HepG2 (cell line): ENCODE results near the gene TTC24. TPM values are rescaled to one million over a fixed set of nuclear protein-coding genes. Genes with fewer than 3 reads are reported as not detected.

Source experiments
- ATAC-seq: fragments of 200-7000 bp; cut with Tn5 transposase; 3 replicates; pipeline ENCODE4 v1.9.1; 2020; ENCODE audit warnings: mild to moderate bottlenecking, moderate library complexity
- BruUV-seq: library from RNA; stranded (reverse); fragments of 400-500 nt; replicated peaks from 2 replicates; lab custom pipeline; 2021; lab: Mats Ljungman, UMichigan
- CTCF ChIA-PET: fragments of 300-600 bp; formaldehyde crosslinking; extraction: SDS; loops from one replicate; lab custom pipeline; 2021; ENCODE audit warnings: low total read pairs, inconsistent platforms, low intra/inter-chr PET ratio; lab: Yijun Ruan, JAX
- POLR2A ChIA-PET: fragments of 350-600 bp; sonication (Branson Sonifier 250); formaldehyde crosslinking; loops from one replicate; lab custom pipeline; 2020; ENCODE audit warnings: antibody characterized with exemption, inconsistent platforms; lab: Yijun Ruan, JAX
- DNase-seq: peaks from one replicate; pipeline ENCODE4 v3.0.0-alpha.2; 2015; ENCODE audit warnings: low spot score
- FAIRE-seq: peaks from 3 replicates; lab custom pipeline; 2011; peaks lifted over from hg19 to GRCh38; lab: Jason Lieb, UNC
- H2AFZ ChIP-seq: one replicate; pipeline ENCODE4 v1.6.1; 2011; ENCODE audit warnings: low read length, inconsistent platforms
- H3K27ac ChIP-seq: fragments of 300-600 bp; 3 replicates; pipeline ENCODE4 v1.8.0; 2011; ENCODE audit warnings: mixed run types, mild to moderate bottlenecking, mixed read lengths, low read length, inconsistent platforms; ENCODE audit not compliant: insufficient read depth; ENCODE audit errors: extremely low read length
- H3K27me3 ChIP-seq, 2 experiments: fragments of 200-600 bp in 1 of 2; 2 replicates in 1 of 2; 3 replicates in 1 of 2; pipeline versions ENCODE4 v1.6.0 to v1.8.0; 2011; ENCODE audit warnings: low read length in 2 of 2, mild to moderate bottlenecking in 2 of 2, moderate library complexity in 2 of 2, inconsistent platforms in 1 of 2; ENCODE audit not compliant: insufficient read depth in 2 of 2, control insufficient read depth in 1 of 2
- H3K36me3 ChIP-seq, 2 experiments: fragments of 200-600 bp in 1 of 2; replicated peaks in 1 of 2; 2 replicates in 1 of 2; 3 replicates in 1 of 2; pipeline versions ENCODE4 v1.5.1 to v1.8.0; 2011; ENCODE audit warnings: low read length in 2 of 2, inconsistent platforms in 1 of 2; ENCODE audit not compliant: insufficient read depth in 2 of 2, control insufficient read depth in 1 of 2
- H3K4me1 ChIP-seq: 2 replicates; pipeline ENCODE4 v1.5.1; 2012; ENCODE audit warnings: low read length, inconsistent platforms; ENCODE audit not compliant: insufficient read depth
- H3K4me2 ChIP-seq: 2 replicates; pipeline ENCODE4 v1.6.0; 2011; ENCODE audit warnings: low read depth, low read length, inconsistent platforms
- H3K4me3 ChIP-seq, 3 experiments: fragments of 200-600 bp in 1 of 3; sonication (generic), shearing (Covaris generic) in 1 of 3; replicated peaks in 1 of 3; 2 replicates each; pipeline ENCODE4 v1.5.1; 2011 to 2016; ENCODE audit warnings: low read length in 3 of 3, inconsistent platforms in 2 of 3, low read depth in 2 of 3, mild to moderate bottlenecking in 2 of 3, control low read depth in 1 of 3, mixed read lengths in 1 of 3; ENCODE audit not compliant: insufficient read depth in 1 of 3
- H3K79me2 ChIP-seq: one replicate; pipeline ENCODE4 v1.6.1; 2011; ENCODE audit warnings: low read length, inconsistent platforms; ENCODE audit not compliant: insufficient read depth
- H3K9ac ChIP-seq: 2 replicates; pipeline ENCODE4 v1.6.0; 2011; ENCODE audit warnings: mild to moderate bottlenecking, low read depth, low read length, inconsistent platforms; ENCODE audit not compliant: insufficient read depth
- H3K9me3 ChIP-seq: 2 replicates; pipeline ENCODE4 v1.5.1; 2012; ENCODE audit warnings: mild to moderate bottlenecking, low read length
- H4K20me1 ChIP-seq: 2 replicates; pipeline ENCODE4 v1.6.0; 2011; ENCODE audit warnings: inconsistent platforms, mild to moderate bottlenecking, low read length, moderate library complexity; ENCODE audit not compliant: insufficient read depth
- HMG20A ChIP-seq: IDR thresholded peaks from 2 replicates; pipeline ENCODE4 v1.6.1; 2016; ENCODE audit warnings: borderline replicate concordance
- MEIS1 ChIP-seq: sonication (generic); formaldehyde crosslinking; IDR thresholded peaks from 2 replicates; pipeline ENCODE4 v1.9.0; 2021; ENCODE audit warnings: mild to moderate bottlenecking, missing genetic modification reagents, moderate library complexity, borderline replicate concordance
- MTF1 ChIP-seq: sonication (generic); formaldehyde crosslinking; IDR thresholded peaks from 2 replicates; pipeline ENCODE4 v1.5.0; 2020; ENCODE audit warnings: missing genetic modification reagents
- NBN ChIP-seq: fragments of 450-650 bp; conservative IDR thresholded peaks from 2 replicates; pipeline ENCODE4 v1.6.1; 2017
- NKX3-1 ChIP-seq: sonication (generic); formaldehyde crosslinking; IDR thresholded peaks from 2 replicates; pipeline ENCODE4 v1.5.0; 2020; ENCODE audit warnings: missing genetic modification reagents
- ONECUT2 ChIP-seq: sonication (generic); formaldehyde crosslinking; IDR thresholded peaks from 2 replicates; pipeline ENCODE4 v1.4.0; 2020; ENCODE audit warnings: missing genetic modification reagents
- PAXIP1 ChIP-seq: sonication (generic); formaldehyde crosslinking; conservative IDR thresholded peaks from 2 replicates; pipeline ENCODE4 v1.4.0; 2020; ENCODE audit warnings: mild to moderate bottlenecking, missing genetic modification reagents, moderate library complexity
- SNAPC5 ChIP-seq: sonication (generic); formaldehyde crosslinking; IDR thresholded peaks from 2 replicates; pipeline ENCODE4 v1.8.1; 2023; ENCODE audit warnings: mild to moderate bottlenecking, missing genetic modification reagents, borderline replicate concordance
- SOX5 ChIP-seq: IDR thresholded peaks from 2 replicates; pipeline ENCODE4 v1.6.1; 2016; ENCODE audit warnings: borderline replicate concordance
- ZFP36L2 ChIP-seq: sonication (generic); formaldehyde crosslinking; IDR thresholded peaks from 2 replicates; pipeline ENCODE4 v1.4.0; 2020; ENCODE audit warnings: missing genetic modification reagents
- ZFYVE20 ChIP-seq: sonication (generic); formaldehyde crosslinking; IDR thresholded peaks from 2 replicates; pipeline ENCODE4 v1.8.0; 2023; ENCODE audit warnings: low read depth, mild to moderate bottlenecking, moderate library complexity, missing genetic modification reagents, borderline replicate concordance
- ZNF101 ChIP-seq: sonication (generic); formaldehyde crosslinking; IDR thresholded peaks from 2 replicates; pipeline ENCODE4 v1.4.0; 2020; ENCODE audit warnings: mild to moderate bottlenecking, low read depth, missing genetic modification reagents, borderline replicate concordance
- ZNF280B ChIP-seq: sonication (generic); formaldehyde crosslinking; IDR thresholded peaks from 2 replicates; pipeline ENCODE4 v1.5.0; 2020; ENCODE audit warnings: missing genetic modification reagents, mild to moderate bottlenecking, borderline replicate concordance
- ZNF496 ChIP-seq: sonication (generic); formaldehyde crosslinking; IDR thresholded peaks from 2 replicates; pipeline ENCODE4 v1.8.1; 2023; ENCODE audit warnings: mild to moderate bottlenecking, moderate library complexity, missing genetic modification reagents; ENCODE audit not compliant: insufficient replicate concordance
- WGBS: methylation state at CpG from one replicate; pipeline ENCODE4 v1.1.6; 2017; ENCODE audit warnings: low lambda C conversion rate; 5-methylcytosine and 5-hydroxymethylcytosine counted together
- in situ Hi-C: cut with HindIII; loops from 2 replicates; pipeline ENCODE4 v1.10.0; 2017; ENCODE audit warnings: low pct_unique_long_range_greater_than_20kb; ENCODE audit not compliant: extremely low pct_ligation_motif_present
- intact Hi-C: fragments of 100-400 bp; cut with micrococcal nuclease; formaldehyde crosslinking; loops from one replicate; pipeline ENCODE4 v1.10.0; 2022; ENCODE audit not compliant: unreplicated experiment
- polyA plus RNA-seq, 8 experiments: library from polyadenylated mRNA; depleted of rRNA in 3 of 8; stranded (reverse) in 7 of 8; unstranded in 1 of 8; fragments of >200 nt; fragmentation: Illumina TruSeq in 4 of 8; extraction: Trizol in 4 of 8; gene quantifications; 2 replicates each; pipeline versions ENCODE4 v1.2.1 to v1.2.3, GENCODE V29; 2011 to 2016; ENCODE audit warnings: low read depth in 4 of 8, missing spikeins in 1 of 8, mixed read lengths in 1 of 8; ENCODE audit not compliant: insufficient read depth in 1 of 8
- total RNA-seq, 5 experiments: library from RNA; depleted of rRNA; stranded (reverse); fragments of >200 nt; fragmentation: Illumina TruSeq; extraction: Trizol; gene quantifications; 2 replicates each; pipeline ENCODE4 v1.2.3, GENCODE V29; 2016; ENCODE audit warnings: low read depth in 1 of 5
- TF ChIP-seq, protein P1 (sequence below): sonication (generic); formaldehyde crosslinking; IDR thresholded peaks from 2 replicates; pipeline ENCODE4 v1.5.0; 2020; ENCODE audit warnings: missing genetic modification reagents
- TF ChIP-seq, protein P2 (sequence below): sonication (generic); formaldehyde crosslinking; IDR thresholded peaks from 2 replicates; pipeline ENCODE4 v1.5.1; 2020; ENCODE audit warnings: mild to moderate bottlenecking, moderate library complexity, missing genetic modification reagents

The TTC24 gene
- total and polyA plus RNA-seq, 2 of the 13 experiments (the other 11 are each of a cell fraction or from before 2014, with no cell fraction given), result 0.13 to 0.18 TPM

DNA sequence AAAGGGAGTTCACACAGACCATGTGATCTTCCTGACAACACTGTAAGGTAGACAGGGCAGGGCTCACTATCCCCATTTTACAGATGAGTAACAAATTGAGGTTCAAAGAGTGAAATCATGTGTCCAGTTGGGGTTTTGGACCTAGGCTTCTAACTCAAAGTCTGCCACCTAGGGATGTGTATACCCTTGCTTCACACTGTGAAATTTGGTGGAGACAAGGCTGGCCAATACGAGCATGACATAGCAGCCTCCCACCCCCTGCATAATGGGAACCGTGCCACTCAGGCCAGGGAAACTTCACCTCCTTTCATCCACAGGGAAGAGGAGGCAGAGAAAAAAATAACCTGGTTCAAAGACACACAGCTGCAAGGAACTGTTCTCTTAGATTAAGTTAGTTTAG, 14.0 kb upstream of the TTC24 start:
- ATAC-seq (no peak), FAIRE-seq (no peak), DNase-seq (no peak)
- POLR2A ChIA-PET, result no interaction called here
- Histone ChIP-seq H4K20me1 (no peaks in the 10 kb centered on the region), H2AFZ (no peak overlapping the region), H3K36me3 (peaks cover 5 to 38% of the 10 kb centered on the region in 2 experiments; a peak in 4 of 5 replicates), H3K4me2 (no peak overlapping the region), H3K4me1 (peaks cover 2% of the 10 kb centered on the region; the same call in 1 of the 2 replicates), H3K9ac (no peak overlapping the region), H3K27me3 (no peaks in the 10 kb centered on the region), H3K27ac (no peak overlapping the region), H3K4me3 (no peak overlapping the region), H3K79me2 (no peaks in the 10 kb centered on the region), H3K9me3 (no peaks in the 10 kb centered on the region)
- intact Hi-C loops, result no loop called here
- TF ChIP-seq MEIS1 (no peak), ONECUT2 (CRISPR knock-in tag) (no peak), ZFP36L2 (no peak), NKX3-1 (no peak), ZNF101 (no peak), SOX5 (CRISPR knock-in tag) (no peak), SNAPC5 (CRISPR knock-in tag) (no peak), ZFYVE20 (CRISPR knock-in tag) (no peak), PAXIP1 (CRISPR knock-in tag) (no peak), ZNF280B (CRISPR knock-in tag) (no peak), NBN (no peak), ZNF496 (CRISPR knock-in tag) (no peak), HMG20A (CRISPR knock-in tag) (no peak), MTF1 (CRISPR knock-in tag) (no peak)
- TF ChIP-seq, protein P1, sequence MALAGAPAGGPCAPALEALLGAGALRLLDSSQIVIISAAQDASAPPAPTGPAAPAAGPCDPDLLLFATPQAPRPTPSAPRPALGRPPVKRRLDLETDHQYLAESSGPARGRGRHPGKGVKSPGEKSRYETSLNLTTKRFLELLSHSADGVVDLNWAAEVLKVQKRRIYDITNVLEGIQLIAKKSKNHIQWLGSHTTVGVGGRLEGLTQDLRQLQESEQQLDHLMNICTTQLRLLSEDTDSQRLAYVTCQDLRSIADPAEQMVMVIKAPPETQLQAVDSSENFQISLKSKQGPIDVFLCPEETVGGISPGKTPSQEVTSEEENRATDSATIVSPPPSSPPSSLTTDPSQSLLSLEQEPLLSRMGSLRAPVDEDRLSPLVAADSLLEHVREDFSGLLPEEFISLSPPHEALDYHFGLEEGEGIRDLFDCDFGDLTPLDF (CRISPR knock-in tag), result no peak
- TF ChIP-seq, protein P2, sequence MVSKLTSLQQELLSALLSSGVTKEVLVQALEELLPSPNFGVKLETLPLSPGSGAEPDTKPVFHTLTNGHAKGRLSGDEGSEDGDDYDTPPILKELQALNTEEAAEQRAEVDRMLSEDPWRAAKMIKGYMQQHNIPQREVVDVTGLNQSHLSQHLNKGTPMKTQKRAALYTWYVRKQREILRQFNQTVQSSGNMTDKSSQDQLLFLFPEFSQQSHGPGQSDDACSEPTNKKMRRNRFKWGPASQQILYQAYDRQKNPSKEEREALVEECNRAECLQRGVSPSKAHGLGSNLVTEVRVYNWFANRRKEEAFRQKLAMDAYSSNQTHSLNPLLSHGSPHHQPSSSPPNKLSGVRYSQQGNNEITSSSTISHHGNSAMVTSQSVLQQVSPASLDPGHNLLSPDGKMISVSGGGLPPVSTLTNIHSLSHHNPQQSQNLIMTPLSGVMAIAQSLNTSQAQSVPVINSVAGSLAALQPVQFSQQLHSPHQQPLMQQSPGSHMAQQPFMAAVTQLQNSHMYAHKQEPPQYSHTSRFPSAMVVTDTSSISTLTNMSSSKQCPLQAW, result no peak
- WGBS, result 92% methylated on average over 2 of the region's 2 CpGs
- BruUV-seq, result no TSS peak
- in situ Hi-C loops, result no loop called here
- CTCF ChIA-PET, result no interaction called here
